Measurements from ENCODE around the gene COL5A3.
"Not testable (repeated sequence)": the region's sequence is repeated elsewhere in the genome, so short reads cannot be mapped to it uniquely, and the experiment has no call there.

The COL5A3 gene

GRCh38 chr19:10010247-10010691 is at the start of gene COL5A3:
COL5A3 (minus strand) TSS chr19:10010504; CDS start chr19:10010385, 119 bp downstream.
- no peak for DNase-seq (ENCODE audit: low read depth in 4 of 4, low spot score in 1 of 4)

- no peak for DNase-seq (ENCODE audit: low read depth in 4 of 4, low spot score in 1 of 4)
These were observed 42.5 kb upstream of the COL5A3 start for GRCh38 chr19:10052602-10053360.

GRCh38 chr19:10049626-10050025 is 39.3 kb upstream of the COL5A3 start:
- DNase-seq (ENCODE audit: low read depth in 4 of 4, low spot score in 1 of 4): no peak

- DNase-seq (ENCODE audit: low read depth in 4 of 4, low spot score in 1 of 4): no peak
These were observed 35.1 kb upstream of the COL5A3 start for GRCh38 chr19:10045371-10045770.

- no peak for DNase-seq (ENCODE audit: low read depth in 4 of 4, low spot score in 1 of 4)
These were observed 34.1 kb upstream of the COL5A3 start for GRCh38 chr19:10044390-10044789.

GRCh38 chr19:10043286-10043927 is 33.1 kb upstream of the COL5A3 start:
- DNase-seq (ENCODE audit: low read depth in 4 of 4, low spot score in 1 of 4): no peak

GRCh38 chr19:10037809-10038208 is 27.5 kb upstream of the COL5A3 start:
- no peak for DNase-seq (ENCODE audit: low read depth in 4 of 4, low spot score in 1 of 4)

- no peak for DNase-seq (ENCODE audit: low read depth in 4 of 4, low spot score in 1 of 4)
These were observed 27.1 kb upstream of the COL5A3 start for GRCh38 chr19:10037367-10037766.

- no peak for DNase-seq (ENCODE audit: low read depth in 4 of 4, low spot score in 1 of 4)
These were observed 26.3 kb upstream of the COL5A3 start for GRCh38 chr19:10036601-10037071.

GRCh38 chr19:10033614-10034013 is 23.3 kb upstream of the COL5A3 start:
- no peak for DNase-seq (ENCODE audit: low read depth in 4 of 4, low spot score in 1 of 4)

GRCh38 chr19:10027158-10027997 is 17.1 kb upstream of the COL5A3 start:
- DNase-seq (ENCODE audit: low read depth in 4 of 4, low spot score in 1 of 4): peak; percentile 65 to 71 (median 70)

GRCh38 chr19:10026744-10027143 is 16.4 kb upstream of the COL5A3 start:
- no peak for DNase-seq (ENCODE audit: low read depth in 4 of 4, low spot score in 1 of 4)

- not testable (repeated sequence) for DNase-seq (ENCODE audit: low read depth in 4 of 4, low spot score in 1 of 4)
These were observed 12.8 kb upstream of the COL5A3 start for GRCh38 chr19:10023096-10023495.

- DNase-seq (ENCODE audit: low read depth in 4 of 4, low spot score in 1 of 4): no peak
These were observed 11.6 kb upstream of the COL5A3 start for GRCh38 chr19:10021863-10022262.

GRCh38 chr19:10021446-10021845 is 11.1 kb upstream of the COL5A3 start:
- no peak for DNase-seq (ENCODE audit: low read depth in 4 of 4, low spot score in 1 of 4)

GRCh38 chr19:10020851-10021250 is 10.5 kb upstream of the COL5A3 start:
- no peak for DNase-seq (ENCODE audit: low read depth in 4 of 4, low spot score in 1 of 4)

- DNase-seq (ENCODE audit: low read depth in 4 of 4, low spot score in 1 of 4): no peak
These were observed 8.9 kb upstream of the COL5A3 start for GRCh38 chr19:10019246-10019645.

- no peak for DNase-seq (ENCODE audit: low read depth in 4 of 4, low spot score in 1 of 4)
These were observed 8.5 kb upstream of the COL5A3 start for GRCh38 chr19:10018786-10019185.

GRCh38 chr19:10018263-10018662 is 8.0 kb upstream of the COL5A3 start:
- DNase-seq (ENCODE audit: low read depth in 4 of 4, low spot score in 1 of 4): no peak

GRCh38 chr19:10013834-10014618 is 3.7 kb upstream of the COL5A3 start:
- DNase-seq (ENCODE audit: low read depth in 4 of 4, low spot score in 1 of 4): no peak

GRCh38 chr19:10013316-10013715 is 3.0 kb upstream of the COL5A3 start, which contains the start of gene RDH8:
RDH8 (plus strand) TSS chr19:10013483; CDS start chr19:10013498, 15 bp downstream.
- DNase-seq (ENCODE audit: low read depth in 4 of 4, low spot score in 1 of 4): no peak

Data from stimulated activated CD4-positive, alpha-beta T cell treated with anti-CD3 and anti-CD28 coated beads, Interleukin-1b, Interleukin-23, amount 100 ng/mL, for 24 hours (primary cell).